ENCODE measurements around the gene TBC1D30.

DNA sequence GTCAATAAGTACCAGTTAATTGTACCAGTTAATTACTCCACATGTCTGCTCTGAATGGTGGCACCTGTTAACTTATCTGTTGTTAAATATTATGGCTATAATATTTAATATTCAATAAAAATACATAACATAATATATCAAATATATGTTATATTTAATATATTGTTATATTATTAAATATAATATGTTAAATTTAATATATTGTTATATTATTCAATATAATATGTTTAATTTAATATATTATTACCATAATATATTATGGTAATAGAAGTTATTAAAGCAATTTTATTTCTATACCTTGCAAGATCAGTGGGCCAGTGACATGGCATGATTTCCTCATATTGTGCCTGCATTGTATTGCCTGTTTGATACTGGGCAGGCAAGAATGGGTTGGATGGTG, 98.4 kb downstream of the TBC1D30 start:
- TF ChIP-seq, protein P1, sequence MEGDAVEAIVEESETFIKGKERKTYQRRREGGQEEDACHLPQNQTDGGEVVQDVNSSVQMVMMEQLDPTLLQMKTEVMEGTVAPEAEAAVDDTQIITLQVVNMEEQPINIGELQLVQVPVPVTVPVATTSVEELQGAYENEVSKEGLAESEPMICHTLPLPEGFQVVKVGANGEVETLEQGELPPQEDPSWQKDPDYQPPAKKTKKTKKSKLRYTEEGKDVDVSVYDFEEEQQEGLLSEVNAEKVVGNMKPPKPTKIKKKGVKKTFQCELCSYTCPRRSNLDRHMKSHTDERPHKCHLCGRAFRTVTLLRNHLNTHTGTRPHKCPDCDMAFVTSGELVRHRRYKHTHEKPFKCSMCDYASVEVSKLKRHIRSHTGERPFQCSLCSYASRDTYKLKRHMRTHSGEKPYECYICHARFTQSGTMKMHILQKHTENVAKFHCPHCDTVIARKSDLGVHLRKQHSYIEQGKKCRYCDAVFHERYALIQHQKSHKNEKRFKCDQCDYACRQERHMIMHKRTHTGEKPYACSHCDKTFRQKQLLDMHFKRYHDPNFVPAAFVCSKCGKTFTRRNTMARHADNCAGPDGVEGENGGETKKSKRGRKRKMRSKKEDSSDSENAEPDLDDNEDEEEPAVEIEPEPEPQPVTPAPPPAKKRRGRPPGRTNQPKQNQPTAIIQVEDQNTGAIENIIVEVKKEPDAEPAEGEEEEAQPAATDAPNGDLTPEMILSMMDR (IDR thresholded peaks at IDR 0.05; ENCODE audit: insufficient read depth, low read depth, low read length), result no peak
- TF ChIP-seq EZH2 (IDR thresholded peaks at IDR 0.05; ENCODE audit: insufficient read depth, low read length), result no peak

All from astrocyte (in vitro differentiated cells and primary cell).